ENCODE measurements around the gene CBX4.

- TF ChIP-seq ATF1 (CRISPR knock-in tag; IDR thresholded peaks at IDR 0.05) (no peak), RERE (CRISPR knock-in tag; IDR thresholded peaks at IDR 0.05; ENCODE audit: low read depth) (no peak), MXD3 (CRISPR knock-in tag; IDR thresholded peaks at IDR 0.05) (no peak), ZNF230 (CRISPR knock-in tag; IDR thresholded peaks at IDR 0.05) (no peak), EZH2 (conservative IDR thresholded peaks at IDR 0.05; ENCODE audit: low read depth, low read length) (no peak), ZNF546 (CRISPR knock-in tag; conservative IDR thresholded peaks at IDR 0.05) (no peak), NR3C1 (CRISPR knock-in tag; IDR thresholded peaks at IDR 0.05) (no peak), HNF1A (IDR thresholded peaks at IDR 0.05; ENCODE audit: low read depth) (no peak), HNF1A (CRISPR knock-in tag; IDR thresholded peaks at IDR 0.05; ENCODE audit: borderline replicate concordance) (no peak)
These were observed 54.8 kb downstream of the CBX4 start for GRCh38 chr17:79784353-79785016.
